NCI-H187 (cell line): ENCODE data around the gene CD302.
"Not testable (repeated sequence)": the region's sequence is repeated elsewhere in the genome, so short reads cannot be mapped to it uniquely, and the experiment has no call there.

Experiments
- DNase-seq, 2 experiments: peaks; one replicate each; lab custom pipeline; 2025; lab: John Stamatoyannopoulos, UW

CD302 gene

GRCh38 chr2:159748089-159748488, 49.9 kb downstream of the CD302 start:
- no peak for DNase-seq

- not testable (repeated sequence) for DNase-seq
Measured at GRCh38 chr2:159745237-159745636, 52.8 kb downstream of the CD302 start.

- no peak for DNase-seq
Measured at GRCh38 chr2:159744363-159744762, 53.6 kb downstream of the CD302 start.

- no peak for DNase-seq
Measured at GRCh38 chr2:159742846-159743245, 55.2 kb downstream of the CD302 start.

GRCh38 chr2:159738509-159739390, 59.3 kb downstream of the CD302 start:
- DNase-seq, result no peak

GRCh38 chr2:159737917-159738296, 60.1 kb downstream of the CD302 start:
- no peak for DNase-seq

- DNase-seq, result no peak
Measured at GRCh38 chr2:159737292-159737916, 60.6 kb downstream of the CD302 start.

GRCh38 chr2:159736048-159736447, 62.0 kb downstream of the CD302 start:
- no peak for DNase-seq

- DNase-seq, result no peak
Measured at GRCh38 chr2:159735648-159736047, 62.4 kb downstream of the CD302 start.

- no peak for DNase-seq
Measured at GRCh38 chr2:159728629-159729028, 69.4 kb downstream of the CD302 start.

GRCh38 chr2:159725713-159726112, 72.3 kb downstream of the CD302 start:
- DNase-seq, result no peak

- DNase-seq, result not testable (repeated sequence)
Measured at GRCh38 chr2:159724795-159725572, 73.0 kb downstream of the CD302 start.

- DNase-seq, result no peak
Measured at GRCh38 chr2:159722580-159722979, 75.4 kb downstream of the CD302 start.

GRCh38 chr2:159720676-159721075, 77.3 kb downstream of the CD302 start:
- DNase-seq, result no peak
